ENCODE results near the gene SESN1.

SESN1 gene

DNA sequence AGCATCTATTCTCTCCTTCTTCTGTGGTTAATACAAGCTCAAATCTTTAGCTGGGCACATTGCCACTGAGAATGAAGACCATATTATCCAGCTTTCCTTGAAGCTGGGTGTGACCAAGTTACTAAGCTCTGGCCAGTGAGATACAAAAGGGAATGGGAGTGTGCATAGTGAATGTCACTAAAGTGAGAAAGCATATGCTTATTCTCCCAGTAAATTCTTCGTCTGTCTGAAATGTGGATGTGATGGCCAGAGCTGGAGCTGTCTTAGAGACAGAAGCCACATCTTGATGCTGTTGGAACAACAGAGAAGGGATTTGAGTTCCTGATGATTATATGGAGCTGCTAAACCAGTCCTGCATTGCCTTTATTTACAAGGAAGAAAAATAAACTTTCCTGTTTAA is 60.1 kb downstream of the SESN1 start:
- Histone ChIP-seq H3K27me3 (no peaks in the 10 kb centered on the region), H3K4me3 (no peak overlapping the region), H3K4me1 (no peaks in the 10 kb centered on the region), H3K27ac (no peak overlapping the region), H3K36me3 (no peaks in the 10 kb centered on the region), H3K9me3 (no peaks in the 10 kb centered on the region)
- no peak for DNase-seq
- intact Hi-C loops (cut with DNase I; ENCODE audit: low total_unique reads) = no loop called here
- TF ChIP-seq, protein P1, sequence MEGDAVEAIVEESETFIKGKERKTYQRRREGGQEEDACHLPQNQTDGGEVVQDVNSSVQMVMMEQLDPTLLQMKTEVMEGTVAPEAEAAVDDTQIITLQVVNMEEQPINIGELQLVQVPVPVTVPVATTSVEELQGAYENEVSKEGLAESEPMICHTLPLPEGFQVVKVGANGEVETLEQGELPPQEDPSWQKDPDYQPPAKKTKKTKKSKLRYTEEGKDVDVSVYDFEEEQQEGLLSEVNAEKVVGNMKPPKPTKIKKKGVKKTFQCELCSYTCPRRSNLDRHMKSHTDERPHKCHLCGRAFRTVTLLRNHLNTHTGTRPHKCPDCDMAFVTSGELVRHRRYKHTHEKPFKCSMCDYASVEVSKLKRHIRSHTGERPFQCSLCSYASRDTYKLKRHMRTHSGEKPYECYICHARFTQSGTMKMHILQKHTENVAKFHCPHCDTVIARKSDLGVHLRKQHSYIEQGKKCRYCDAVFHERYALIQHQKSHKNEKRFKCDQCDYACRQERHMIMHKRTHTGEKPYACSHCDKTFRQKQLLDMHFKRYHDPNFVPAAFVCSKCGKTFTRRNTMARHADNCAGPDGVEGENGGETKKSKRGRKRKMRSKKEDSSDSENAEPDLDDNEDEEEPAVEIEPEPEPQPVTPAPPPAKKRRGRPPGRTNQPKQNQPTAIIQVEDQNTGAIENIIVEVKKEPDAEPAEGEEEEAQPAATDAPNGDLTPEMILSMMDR (IDR thresholded peaks at IDR 0.05) = no peak

DNA sequence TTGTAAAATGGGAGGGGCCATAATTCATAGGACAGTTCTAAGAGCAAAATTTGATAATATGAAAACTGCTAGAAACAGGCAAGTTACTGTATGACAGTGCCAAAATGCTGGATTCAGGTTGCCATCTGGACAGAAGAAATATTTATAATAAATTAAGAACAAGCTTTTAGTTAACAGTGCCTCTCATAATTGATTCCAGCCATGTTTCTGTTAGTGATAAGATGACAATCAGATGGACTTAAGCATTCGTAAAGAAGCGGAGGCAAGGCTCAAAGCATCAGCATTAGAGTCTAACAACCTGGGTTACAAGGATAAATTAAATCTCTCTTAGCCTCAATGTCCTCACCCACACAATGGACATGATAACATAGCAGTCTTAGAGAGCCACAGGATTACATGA is 61.0 kb downstream of the SESN1 start:
- H3K9me3 ChIP-seq = no peaks in the 10 kb centered on the region
- H3K27ac ChIP-seq = no peak overlapping the region
- intact Hi-C loops (cut with DNase I; ENCODE audit: low total_unique reads) = no loop called here

DNA sequence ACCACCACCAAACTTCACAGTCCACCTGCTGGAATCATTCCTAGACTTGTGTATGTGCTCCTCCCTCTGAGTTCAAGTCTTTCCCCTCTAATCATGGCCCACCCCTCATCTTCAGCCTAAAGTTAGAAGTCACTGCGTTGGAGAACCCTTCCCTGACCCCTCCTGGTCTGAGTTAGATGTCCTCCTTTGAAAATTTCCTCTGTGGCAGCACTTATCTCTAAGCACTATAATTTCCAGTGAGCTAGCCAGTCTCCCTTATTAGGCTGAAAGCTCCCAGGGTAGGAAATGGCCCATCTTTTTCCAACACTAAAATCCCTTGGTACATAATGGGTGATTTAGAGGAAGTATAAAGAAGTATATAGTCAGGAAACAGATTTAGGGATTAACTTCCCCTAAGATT is 63.2 kb downstream of the SESN1 start:
- intact Hi-C loops (cut with DNase I; ENCODE audit: low total_unique reads) = no loop called here
- TF ChIP-seq, protein P1 (IDR thresholded peaks at IDR 0.05) = no peak
- Histone ChIP-seq H3K27me3 (no peaks in the 10 kb centered on the region), H3K36me3 (no peaks in the 10 kb centered on the region), H3K4me1 (no peaks in the 10 kb centered on the region), H3K4me3 (no peak overlapping the region), H3K27ac (no peak overlapping the region), H3K9me3 (no peaks in the 10 kb centered on the region)
- DNase-seq = no peak

More for the DNA sequence above, 61.0 kb downstream of the SESN1 start:
- DNase-seq = no peak
- H3K27me3 ChIP-seq = no peaks in the 10 kb centered on the region
- H3K4me1 ChIP-seq = no peaks in the 10 kb centered on the region
- TF ChIP-seq, protein P1 (IDR thresholded peaks at IDR 0.05) = no peak
- H3K4me3 ChIP-seq = no peak overlapping the region
- no peaks in the 10 kb centered on the region for H3K36me3 ChIP-seq

DNA sequence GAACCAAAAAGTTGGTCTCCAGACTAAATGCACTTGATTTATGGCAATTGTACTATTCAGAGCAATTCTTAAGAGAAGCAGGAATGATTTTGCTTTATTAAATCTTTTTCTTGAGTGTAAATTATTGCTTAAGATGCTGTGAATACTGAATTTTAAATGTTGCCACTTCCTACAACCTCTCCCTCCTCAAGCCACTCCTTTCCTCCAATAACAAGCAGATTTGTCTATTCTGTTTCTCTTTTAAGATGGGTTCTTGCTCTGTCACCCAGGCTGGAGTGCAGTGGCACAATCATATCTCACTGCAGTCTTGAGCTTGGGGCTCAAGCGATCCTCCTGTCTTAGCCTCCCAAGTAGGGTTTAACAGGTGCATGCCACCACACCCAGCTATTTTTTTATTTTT is 65.3 kb downstream of the SESN1 start:
- TF ChIP-seq, protein P1 (IDR thresholded peaks at IDR 0.05) = no peak
- intact Hi-C loops (cut with DNase I; ENCODE audit: low total_unique reads) = loop anchor here (10.0 kb wide), 1 partner anchor 45 kb away; no protein-coding TSS in a partner anchor

DNA sequence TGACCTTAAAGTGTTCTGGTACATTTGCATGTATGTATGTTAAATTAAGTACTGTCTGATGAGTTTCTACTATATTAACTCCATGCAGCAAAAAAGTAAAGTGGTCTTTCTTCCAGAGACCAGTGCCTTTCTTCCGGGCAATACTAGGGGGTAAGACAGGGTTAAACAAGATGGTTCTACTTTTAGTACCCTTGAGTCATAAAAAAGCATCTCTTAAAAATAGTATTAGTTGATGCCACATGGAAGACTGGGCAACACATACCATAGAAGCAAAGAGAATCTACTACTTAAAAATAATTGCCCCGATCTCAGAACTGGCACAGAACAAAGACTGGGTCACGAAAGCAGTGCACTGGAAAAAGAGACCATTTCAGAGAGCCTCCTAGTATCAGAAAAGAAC is 66.2 kb downstream of the SESN1 start:
- no peak overlapping the region for H3K27ac ChIP-seq
- no peak overlapping the region for H3K4me3 ChIP-seq
- TF ChIP-seq, protein P1 (IDR thresholded peaks at IDR 0.05) = no peak
- H3K4me1 ChIP-seq = peaks cover 0 to 4% (median under 1%) of the 10 kb centered on the region in 4 donors
- no peaks in the 10 kb centered on the region for H3K9me3 ChIP-seq
- DNase-seq = no peak
- H3K27me3 ChIP-seq = no peaks in the 10 kb centered on the region
- H3K36me3 ChIP-seq = no peaks in the 10 kb centered on the region
- intact Hi-C loops (cut with DNase I; ENCODE audit: low total_unique reads) = loop anchor here (10.0 kb wide), 1 partner anchor 46 kb away; no protein-coding TSS in a partner anchor

More for the DNA sequence above, 65.3 kb downstream of the SESN1 start:
- Histone ChIP-seq H3K27ac (no peak overlapping the region), H3K36me3 (no peaks in the 10 kb centered on the region), H3K9me3 (no peaks in the 10 kb centered on the region), H3K27me3 (no peaks in the 10 kb centered on the region), H3K4me3 (no peak overlapping the region), H3K4me1 (peaks cover 0 to 4% (median 0%) of the 10 kb centered on the region in 4 donors)
- DNase-seq = no peak

DNA sequence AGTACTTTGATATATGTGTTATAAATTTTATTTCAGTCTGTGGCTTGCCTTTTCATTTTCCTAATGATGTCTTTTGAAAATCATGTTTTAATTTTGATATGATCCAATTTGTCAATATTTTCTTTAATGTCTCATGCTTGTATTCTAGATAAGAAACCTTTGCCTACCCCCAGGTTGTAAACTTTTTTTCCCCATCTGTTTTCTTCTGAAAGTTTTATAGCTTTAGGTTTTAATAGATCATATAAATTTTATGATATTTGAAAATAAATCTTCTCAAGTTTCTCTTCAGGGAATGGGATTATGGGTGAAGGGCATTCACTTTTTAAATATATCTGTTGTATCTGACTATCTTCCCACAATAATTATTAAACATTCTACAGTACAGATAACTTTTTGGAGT is 66.7 kb downstream of the SESN1 start:
- H3K9me3 ChIP-seq = no peaks in the 10 kb centered on the region
- H3K36me3 ChIP-seq = no peaks in the 10 kb centered on the region
- H3K4me3 ChIP-seq = no peak overlapping the region
- TF ChIP-seq, protein P1 (IDR thresholded peaks at IDR 0.05) = no peak
- no peaks in the 10 kb centered on the region for H3K27me3 ChIP-seq
- no peak overlapping the region for H3K27ac ChIP-seq
- H3K4me1 ChIP-seq = peaks cover 0 to 4% (median 1%) of the 10 kb centered on the region in 4 donors
- intact Hi-C loops (cut with DNase I; ENCODE audit: low total_unique reads) = loop anchor here (10.0 kb wide), 1 partner anchor 47 kb away; no protein-coding TSS in a partner anchor
- DNase-seq = no peak
